Spleen (tissue), 7 donors: ENCODE results near the gene RGR.

ENCODE experiments used
- CTCF ChIP-seq, 11 experiments: fragments of 200-600 bp in 7 of 11; fragments of 450-650 bp in 4 of 11; sonication (generic) in 4 of 11; IDR thresholded peaks in 8 of 11; conservative IDR thresholded peaks in 3 of 11; 1 replicate in 7 of 11; 2 replicates in 4 of 11; pipeline versions ENCODE4 v1.4.0 to v1.8.0; 2016 to 2021; ENCODE audit warnings: antibody characterized with exemption in 11 of 11, inconsistent platforms in 4 of 11, mild to moderate bottlenecking in 1 of 11
- POLR2A ChIP-seq, 3 donors: fragments of 450-650 bp; IDR thresholded peaks; one replicate each; pipeline ENCODE4 v1.5.1; 2017; ENCODE audit warnings: antibody characterized with exemption in 3 of 3, mild to moderate bottlenecking in 1 of 3
- POLR2AphosphoS5 ChIP-seq, 3 donors: sonication (generic); formaldehyde crosslinking; IDR thresholded peaks; one replicate each; pipeline ENCODE4 v1.5.1; 2017; ENCODE audit warnings: antibody characterized with exemption in 3 of 3
- donor health status: DM: no; HTN: no; CAD: no; lungs with moderate emphysema.
- donor health status: DM: no; HTN: no; CAD: no.
- donor health status: DM: no; HTN: no; CAD: no.

- TF ChIP-seq POLR2A (IDR thresholded peaks at IDR 0.05): no peak
- TF ChIP-seq CTCF (IDR thresholded peaks at IDR 0.05 in 8 of 11, conservative IDR thresholded peaks at IDR 0.05 in 3 of 11): no peak
- no peak for TF ChIP-seq POLR2AphosphoS5 (IDR thresholded peaks at IDR 0.05)
These were observed 43.3 kb downstream of the RGR start for GRCh38 chr10:84288151-84288550.
